ENCODE results near the gene DKK2. TPM values are rescaled to one million over a fixed set of nuclear protein-coding genes. Genes with fewer than 3 reads are reported as not detected.

The DKK2 gene
- total and polyA plus RNA-seq, 7 donors = 0.14 to 3.4 (median 0.42) TPM

DNA sequence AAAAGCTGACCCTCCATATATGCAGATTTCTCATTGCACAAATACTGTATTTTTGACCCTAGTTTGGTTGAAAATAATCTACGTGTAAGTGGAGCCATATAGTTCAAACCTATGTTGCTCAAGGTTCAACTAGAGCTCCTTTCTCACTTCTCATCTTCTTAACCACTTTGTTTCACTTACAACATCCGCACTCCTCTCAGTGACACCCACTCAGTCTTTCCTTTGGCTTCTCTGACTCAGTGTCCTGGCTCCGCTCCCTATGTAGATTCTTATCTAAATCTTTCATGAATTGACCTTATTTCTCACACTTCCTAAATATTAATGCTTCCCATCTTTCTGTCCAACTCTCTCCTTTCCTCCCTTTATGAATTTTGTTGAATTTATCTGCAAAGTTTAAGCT lies 32.9 kb upstream of the DKK2 start:
- WGBS, 3 donors = 83 to 90% (median 88%) methylated on average over 3 of the region's 3 CpGs
- Histone ChIP-seq H3K36me3 (ENCODE audit: insufficient read depth in 1 of 2, low read depth in 1 of 2) (no peaks in the 10 kb centered on the region), H3K9me3 (no peaks in the 10 kb centered on the region), H3K27ac (no peak overlapping the region), H3K4me3 (no peak overlapping the region), H3K4me1 (no peaks in the 10 kb centered on the region), H3K27me3 (ENCODE audit: insufficient read depth in 3 of 3, low read length in 2 of 3) (no peaks in the 10 kb centered on the region)
- DNase-seq = no peak
- TF ChIP-seq, protein P1, sequence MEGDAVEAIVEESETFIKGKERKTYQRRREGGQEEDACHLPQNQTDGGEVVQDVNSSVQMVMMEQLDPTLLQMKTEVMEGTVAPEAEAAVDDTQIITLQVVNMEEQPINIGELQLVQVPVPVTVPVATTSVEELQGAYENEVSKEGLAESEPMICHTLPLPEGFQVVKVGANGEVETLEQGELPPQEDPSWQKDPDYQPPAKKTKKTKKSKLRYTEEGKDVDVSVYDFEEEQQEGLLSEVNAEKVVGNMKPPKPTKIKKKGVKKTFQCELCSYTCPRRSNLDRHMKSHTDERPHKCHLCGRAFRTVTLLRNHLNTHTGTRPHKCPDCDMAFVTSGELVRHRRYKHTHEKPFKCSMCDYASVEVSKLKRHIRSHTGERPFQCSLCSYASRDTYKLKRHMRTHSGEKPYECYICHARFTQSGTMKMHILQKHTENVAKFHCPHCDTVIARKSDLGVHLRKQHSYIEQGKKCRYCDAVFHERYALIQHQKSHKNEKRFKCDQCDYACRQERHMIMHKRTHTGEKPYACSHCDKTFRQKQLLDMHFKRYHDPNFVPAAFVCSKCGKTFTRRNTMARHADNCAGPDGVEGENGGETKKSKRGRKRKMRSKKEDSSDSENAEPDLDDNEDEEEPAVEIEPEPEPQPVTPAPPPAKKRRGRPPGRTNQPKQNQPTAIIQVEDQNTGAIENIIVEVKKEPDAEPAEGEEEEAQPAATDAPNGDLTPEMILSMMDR (IDR thresholded peaks at IDR 0.05) = no peak
- intact Hi-C loops (cut with DNase I) = no loop called here
- no peak for ATAC-seq

DNA sequence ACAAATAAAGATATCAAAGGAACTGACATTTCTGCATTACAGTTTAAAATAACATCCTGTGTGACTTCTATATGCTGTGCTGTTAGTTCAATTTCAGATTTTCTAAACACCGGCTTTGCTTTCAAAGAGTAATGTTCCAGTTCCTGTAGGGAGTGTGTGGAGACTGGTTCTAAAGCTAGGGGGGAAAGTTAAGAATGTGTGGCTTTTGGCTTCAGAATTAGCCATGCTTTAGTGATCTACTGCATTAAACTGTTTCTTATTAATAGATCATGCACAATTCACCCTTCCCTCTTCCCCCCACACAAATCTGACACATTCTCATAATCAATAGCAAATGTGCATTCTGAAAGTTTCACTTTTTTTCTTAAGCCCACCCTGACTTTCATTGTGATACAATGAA lies 32.0 kb upstream of the DKK2 start:
- WGBS, 3 donors = 32 to 47% (median 40%) methylated on average over 1 of the region's 1 CpG
- no peak overlapping the region for H3K27ac ChIP-seq
- DNase-seq = no peak

GRCh38 chr4:107066621-107067020 lies 30.5 kb upstream of the DKK2 start:
- Histone ChIP-seq H3K36me3 (ENCODE audit: insufficient read depth in 1 of 2, low read depth in 1 of 2) (no peaks in the 10 kb centered on the region), H3K27me3 (ENCODE audit: insufficient read depth in 3 of 3, low read length in 2 of 3) (no peaks in the 10 kb centered on the region), H3K4me3 (no peak overlapping the region), H3K9me3 (no peaks in the 10 kb centered on the region), H3K27ac (no peak overlapping the region), H3K4me1 (no peaks in the 10 kb centered on the region)
- ATAC-seq (no peak), DNase-seq (no peak)
- 92 to 95% (median 93%) methylated on average over 1 of the region's 1 CpG for WGBS, 3 donors
- TF ChIP-seq, protein P1 (IDR thresholded peaks at IDR 0.05) = no peak
- intact Hi-C loops (cut with DNase I) = no loop called here

More for the DNA sequence above, 32.0 kb upstream of the DKK2 start:
- intact Hi-C loops (cut with DNase I) = no loop called here
- Histone ChIP-seq H3K27me3 (ENCODE audit: insufficient read depth in 3 of 3, low read length in 2 of 3) (no peaks in the 10 kb centered on the region), H3K4me3 (no peak overlapping the region), H3K36me3 (ENCODE audit: insufficient read depth in 1 of 2, low read depth in 1 of 2) (no peaks in the 10 kb centered on the region), H3K9me3 (no peaks in the 10 kb centered on the region), H3K4me1 (no peaks in the 10 kb centered on the region)
- ATAC-seq = no peak
- TF ChIP-seq, protein P1 (IDR thresholded peaks at IDR 0.05) = no peak

GRCh38 chr4:107065201-107065600 lies 29.1 kb upstream of the DKK2 start:
- Histone ChIP-seq H3K27me3 (ENCODE audit: insufficient read depth in 3 of 3, low read length in 2 of 3) (no peaks in the 10 kb centered on the region), H3K4me3 (no peak overlapping the region), H3K9me3 (no peaks in the 10 kb centered on the region), H3K4me1 (no peaks in the 10 kb centered on the region), H3K27ac (no peak overlapping the region), H3K36me3 (ENCODE audit: insufficient read depth in 1 of 2, low read depth in 1 of 2) (no peaks in the 10 kb centered on the region)
- TF ChIP-seq, protein P1 (IDR thresholded peaks at IDR 0.05) = no peak
- intact Hi-C loops (cut with DNase I) = no loop called here
- DNase-seq (no peak), ATAC-seq (no peak)

- ATAC-seq (no peak), DNase-seq (no peak)
- H3K27ac ChIP-seq = no peak overlapping the region
- H3K9me3 ChIP-seq = no peaks in the 10 kb centered on the region
- TF ChIP-seq, protein P1 (IDR thresholded peaks at IDR 0.05) = no peak
- intact Hi-C loops (cut with DNase I) = no loop called here
- H3K36me3 ChIP-seq (ENCODE audit: insufficient read depth in 1 of 2, low read depth in 1 of 2) = no peaks in the 10 kb centered on the region
- no peaks in the 10 kb centered on the region for H3K27me3 ChIP-seq (ENCODE audit: insufficient read depth in 3 of 3, low read length in 2 of 3)
- 77 to 79% (median 79%) methylated on average over 6 of the region's 6 CpGs for WGBS, 3 donors
- no peaks in the 10 kb centered on the region for H3K4me1 ChIP-seq
- no peak overlapping the region for H3K4me3 ChIP-seq
Measured at GRCh38 chr4:107060388-107060787, 24.3 kb upstream of the DKK2 start.

Measured in psoas muscle (tissue), 8 donors.